ENCODE results near the gene ZNF618.

Gene ZNF618

GRCh38 chr9:113910036-113910639 lies 34.0 kb downstream of the ZNF618 start:
- H3K27ac Mint-ChIP-seq: no peak overlapping the region
- CTCF ChIA-PET: no interaction called here
- H3K27me3 Mint-ChIP-seq: peaks cover 5% of the 10 kb centered on the region
- H3K36me3 Mint-ChIP-seq: no peaks in the 10 kb centered on the region
- no peak for DNase-seq
- no peaks in the 10 kb centered on the region for H3K9me3 Mint-ChIP-seq
- no peak overlapping the region for H3K4me3 Mint-ChIP-seq
- no peaks in the 10 kb centered on the region for H3K4me1 Mint-ChIP-seq

- no peak for DNase-seq
- no peaks in the 10 kb centered on the region for H3K4me1 Mint-ChIP-seq
- no peaks in the 10 kb centered on the region for H3K36me3 Mint-ChIP-seq
- peaks cover 4% of the 10 kb centered on the region for H3K27me3 Mint-ChIP-seq
- no peak overlapping the region for H3K4me3 Mint-ChIP-seq
- no peak overlapping the region for H3K27ac Mint-ChIP-seq
- H3K9me3 Mint-ChIP-seq: no peaks in the 10 kb centered on the region
- CTCF ChIA-PET: no interaction called here
These were observed 35.9 kb downstream of the ZNF618 start for GRCh38 chr9:113911850-113912557.

GRCh38 chr9:113912816-113913215 lies 36.7 kb downstream of the ZNF618 start:
- H3K4me3 Mint-ChIP-seq: no peak overlapping the region
- H3K27ac Mint-ChIP-seq: no peak overlapping the region
- H3K9me3 Mint-ChIP-seq: no peaks in the 10 kb centered on the region
- no peaks in the 10 kb centered on the region for H3K4me1 Mint-ChIP-seq
- CTCF ChIA-PET: no interaction called here
- peaks cover 4% of the 10 kb centered on the region for H3K27me3 Mint-ChIP-seq
- no peak for DNase-seq
- no peaks in the 10 kb centered on the region for H3K36me3 Mint-ChIP-seq

- DNase-seq: no peak
- Mint-ChIP-seq H3K27me3 (peaks cover 4% of the 10 kb centered on the region), H3K36me3 (no peaks in the 10 kb centered on the region), H3K4me1 (no peaks in the 10 kb centered on the region), H3K9me3 (no peaks in the 10 kb centered on the region), H3K4me3 (no peak overlapping the region), H3K27ac (no peak overlapping the region)
- CTCF ChIA-PET: no interaction called here
These were observed 37.5 kb downstream of the ZNF618 start for GRCh38 chr9:113913426-113914195.

- Mint-ChIP-seq H3K27ac (no peak overlapping the region), H3K4me1 (no peaks in the 10 kb centered on the region), H3K36me3 (no peaks in the 10 kb centered on the region), H3K4me3 (no peak overlapping the region), H3K27me3 (peaks cover 4% of the 10 kb centered on the region), H3K9me3 (no peaks in the 10 kb centered on the region)
- DNase-seq: no peak
- CTCF ChIA-PET: no interaction called here
These were observed 38.4 kb downstream of the ZNF618 start for GRCh38 chr9:113914517-113914916.

- H3K4me1 Mint-ChIP-seq: no peaks in the 10 kb centered on the region
- peaks cover 6% of the 10 kb centered on the region for H3K27me3 Mint-ChIP-seq
- no peak overlapping the region for H3K27ac Mint-ChIP-seq
- CTCF ChIA-PET: interaction anchor here (0.7 kb wide), 1 partner anchor 9 kb away, joined by 3 read pairs; no protein-coding TSS in a partner anchor
- H3K36me3 Mint-ChIP-seq: no peaks in the 10 kb centered on the region
- no peak overlapping the region for H3K4me3 Mint-ChIP-seq
- no peak for DNase-seq
- H3K9me3 Mint-ChIP-seq: no peaks in the 10 kb centered on the region
These were observed 39.8 kb downstream of the ZNF618 start for GRCh38 chr9:113915817-113916434.

DNA sequence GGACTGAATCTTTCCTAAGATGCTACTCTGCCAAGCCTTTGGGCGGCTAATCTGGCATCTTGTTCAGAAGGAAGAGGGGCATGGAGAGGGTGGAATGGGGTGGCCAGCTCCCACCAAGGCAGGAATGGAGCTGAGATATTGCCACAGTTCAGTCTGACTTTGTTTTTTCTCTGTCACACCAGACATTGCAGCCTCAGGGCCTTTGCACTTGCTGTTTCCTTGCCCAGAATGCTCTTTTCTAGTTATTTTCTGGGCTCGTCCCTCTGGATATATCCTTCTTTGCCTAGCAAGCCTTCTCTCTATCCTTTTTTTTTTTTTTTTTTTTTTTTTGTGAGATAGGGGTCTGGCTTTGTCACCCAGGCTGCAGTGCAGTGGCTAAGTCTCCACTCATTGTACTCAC lies 40.8 kb downstream of the ZNF618 start:
- Mint-ChIP-seq H3K4me3 (no peak overlapping the region), H3K9me3 (no peaks in the 10 kb centered on the region), H3K27ac (no peak overlapping the region), H3K36me3 (no peaks in the 10 kb centered on the region), H3K27me3 (peaks cover 12% of the 10 kb centered on the region), H3K4me1 (no peaks in the 10 kb centered on the region)
- CTCF ChIA-PET: no interaction called here
- DNase-seq: no peak

DNA sequence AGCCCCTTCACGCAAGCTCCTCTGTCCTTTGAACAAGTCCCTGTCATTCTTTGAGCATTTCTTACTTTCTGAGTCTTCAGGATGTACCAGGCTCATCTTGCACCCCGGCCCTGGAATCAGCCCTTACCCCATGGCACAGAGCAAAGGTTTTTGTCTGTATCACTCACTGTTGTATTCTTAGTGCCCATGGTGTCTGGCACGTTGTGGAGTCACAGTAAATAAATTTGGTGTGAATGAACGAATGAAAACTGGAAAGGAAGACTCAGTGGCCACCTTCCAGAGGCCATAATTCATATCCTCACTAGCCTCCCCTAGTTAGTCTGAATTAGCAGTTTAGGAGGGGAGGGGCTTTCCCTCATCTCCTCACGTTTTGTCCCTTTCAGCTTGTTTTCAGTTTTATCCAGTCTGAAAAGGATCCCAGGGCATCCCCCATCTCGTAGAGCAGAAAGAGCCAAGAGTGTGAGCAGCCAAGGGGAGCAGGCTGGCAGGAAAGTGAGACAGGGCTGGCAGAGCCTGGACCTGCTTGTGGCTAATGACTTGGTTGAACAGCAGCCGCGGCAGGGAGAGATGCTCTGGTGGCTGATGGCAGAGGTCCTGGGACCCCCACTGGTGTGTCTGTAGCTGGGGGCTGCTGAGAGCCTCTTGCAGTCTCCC lies 42.7 kb downstream of the ZNF618 start:
- CTCF ChIA-PET: no interaction called here
- no peaks in the 10 kb centered on the region for H3K4me1 Mint-ChIP-seq
- peaks cover 12% of the 10 kb centered on the region for H3K27me3 Mint-ChIP-seq
- no peak overlapping the region for H3K4me3 Mint-ChIP-seq
- H3K9me3 Mint-ChIP-seq: no peaks in the 10 kb centered on the region
- no peak for DNase-seq
- H3K27ac Mint-ChIP-seq: no peak overlapping the region
- no peaks in the 10 kb centered on the region for H3K36me3 Mint-ChIP-seq

DNA sequence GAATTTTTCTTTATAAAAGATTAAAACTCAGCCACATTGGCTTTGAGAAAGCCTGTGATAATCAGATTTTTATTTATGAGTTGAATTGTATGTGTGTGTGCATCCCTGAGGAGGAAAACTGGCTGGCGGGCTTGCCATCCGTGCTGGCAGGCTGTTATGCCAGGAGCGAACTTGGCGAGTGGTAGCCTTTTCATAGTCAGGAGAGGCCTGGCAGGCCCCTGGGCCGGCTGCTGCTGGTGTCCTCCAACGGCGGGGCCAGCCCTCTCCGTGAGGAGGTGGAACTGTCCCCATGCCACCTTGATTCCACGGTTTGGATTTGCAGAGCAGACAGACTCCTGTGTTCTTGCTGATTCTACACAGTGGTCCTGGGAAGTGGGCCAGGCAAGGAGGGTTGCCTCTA lies 43.3 kb downstream of the ZNF618 start:
- CTCF ChIA-PET: no interaction called here
- H3K4me3 Mint-ChIP-seq: no peak overlapping the region
- H3K4me1 Mint-ChIP-seq: no peaks in the 10 kb centered on the region
- DNase-seq: no peak
- H3K9me3 Mint-ChIP-seq: no peaks in the 10 kb centered on the region
- peaks cover 12% of the 10 kb centered on the region for H3K27me3 Mint-ChIP-seq
- H3K27ac Mint-ChIP-seq: no peak overlapping the region
- H3K36me3 Mint-ChIP-seq: no peaks in the 10 kb centered on the region

GRCh38 chr9:113919871-113920270 lies 43.8 kb downstream of the ZNF618 start:
- peaks cover 12% of the 10 kb centered on the region for H3K27me3 Mint-ChIP-seq
- H3K4me1 Mint-ChIP-seq: no peaks in the 10 kb centered on the region
- no peaks in the 10 kb centered on the region for H3K36me3 Mint-ChIP-seq
- H3K27ac Mint-ChIP-seq: no peak overlapping the region
- CTCF ChIA-PET: no interaction called here
- no peak overlapping the region for H3K4me3 Mint-ChIP-seq
- no peaks in the 10 kb centered on the region for H3K9me3 Mint-ChIP-seq
- no peak for DNase-seq

GRCh38 chr9:113920872-113921271 lies 44.8 kb downstream of the ZNF618 start:
- no peaks in the 10 kb centered on the region for H3K9me3 Mint-ChIP-seq
- no peaks in the 10 kb centered on the region for H3K4me1 Mint-ChIP-seq
- no peak for DNase-seq
- H3K4me3 Mint-ChIP-seq: no peak overlapping the region
- peaks cover 8% of the 10 kb centered on the region for H3K27me3 Mint-ChIP-seq
- no peaks in the 10 kb centered on the region for H3K36me3 Mint-ChIP-seq
- H3K27ac Mint-ChIP-seq: no peak overlapping the region
- CTCF ChIA-PET: no interaction called here

- Mint-ChIP-seq H3K27me3 (peaks cover 8% of the 10 kb centered on the region), H3K9me3 (no peaks in the 10 kb centered on the region), H3K27ac (no peak overlapping the region), H3K4me3 (no peak overlapping the region), H3K4me1 (no peaks in the 10 kb centered on the region), H3K36me3 (no peaks in the 10 kb centered on the region)
- DNase-seq: no peak
- CTCF ChIA-PET: no interaction called here
These were observed 45.4 kb downstream of the ZNF618 start for GRCh38 chr9:113921396-113921925.

DNA sequence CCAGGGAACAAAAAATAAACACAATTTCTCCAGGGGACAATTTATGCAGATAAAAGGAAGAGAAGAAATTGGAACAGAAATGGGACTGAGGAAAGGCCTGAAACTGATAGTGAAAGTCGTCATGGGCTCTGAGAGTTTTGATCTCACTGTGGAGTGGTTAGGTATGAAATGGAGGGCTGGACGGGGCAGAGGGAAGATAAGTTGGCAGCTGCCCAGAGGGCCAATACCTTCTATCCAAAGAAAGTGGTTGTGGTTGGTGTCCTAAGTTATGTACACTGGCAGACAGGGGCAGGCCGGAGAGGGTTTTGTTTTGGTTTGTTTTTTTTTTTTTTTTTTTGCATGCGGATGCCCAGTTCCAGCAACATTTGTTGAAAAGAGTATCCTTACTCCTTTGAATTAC lies 46.1 kb downstream of the ZNF618 start:
- no peak overlapping the region for H3K4me3 Mint-ChIP-seq
- H3K27me3 Mint-ChIP-seq: peaks cover 8% of the 10 kb centered on the region
- CTCF ChIA-PET: no interaction called here
- DNase-seq: no peak
- H3K9me3 Mint-ChIP-seq: no peaks in the 10 kb centered on the region
- no peaks in the 10 kb centered on the region for H3K4me1 Mint-ChIP-seq
- no peaks in the 10 kb centered on the region for H3K36me3 Mint-ChIP-seq
- no peak overlapping the region for H3K27ac Mint-ChIP-seq

- no peaks in the 10 kb centered on the region for H3K36me3 Mint-ChIP-seq
These were observed 50.1 kb downstream of the ZNF618 start for GRCh38 chr9:113926211-113926610.

More at GRCh38 chr9:113926211-113926610, 50.1 kb downstream of the ZNF618 start:
- CTCF ChIA-PET: interaction anchor here (1.4 kb wide), 1 partner anchor 365 kb away, joined by 3 read pairs; no protein-coding TSS in a partner anchor
- no peaks in the 10 kb centered on the region for H3K4me1 Mint-ChIP-seq
- H3K4me3 Mint-ChIP-seq: no peak overlapping the region
- peaks cover 3% of the 10 kb centered on the region for H3K27me3 Mint-ChIP-seq
- H3K9me3 Mint-ChIP-seq: no peaks in the 10 kb centered on the region
- DNase-seq: no peak
- H3K27ac Mint-ChIP-seq: no peak overlapping the region

Measured in activated naive CD4-positive, alpha-beta T cell treated with anti-CD3 and anti-CD28 coated beads, Interleukin-2, amount 10 ng/mL, durations not matched to agents 7 days and 5 days (primary cell).